NT2/D1 (cell line): ENCODE measurements around the gene IGFL3.

Experiments
- SUZ12 ChIP-seq: IDR thresholded peaks from 2 replicates; pipeline ENCODE4 v1.6.1; 2011; ENCODE audit not compliant: insufficient read length, insufficient read depth; ENCODE audit errors: extremely low read depth
- YY1 ChIP-seq: IDR thresholded peaks from 2 replicates; pipeline ENCODE4 v1.6.1; 2011; ENCODE audit not compliant: insufficient read length, insufficient read depth
- ZNF274 ChIP-seq: IDR thresholded peaks from 2 replicates; pipeline ENCODE4 v1.6.1; 2011; ENCODE audit warnings: mild to moderate bottlenecking, low read depth, low read length

DNA sequence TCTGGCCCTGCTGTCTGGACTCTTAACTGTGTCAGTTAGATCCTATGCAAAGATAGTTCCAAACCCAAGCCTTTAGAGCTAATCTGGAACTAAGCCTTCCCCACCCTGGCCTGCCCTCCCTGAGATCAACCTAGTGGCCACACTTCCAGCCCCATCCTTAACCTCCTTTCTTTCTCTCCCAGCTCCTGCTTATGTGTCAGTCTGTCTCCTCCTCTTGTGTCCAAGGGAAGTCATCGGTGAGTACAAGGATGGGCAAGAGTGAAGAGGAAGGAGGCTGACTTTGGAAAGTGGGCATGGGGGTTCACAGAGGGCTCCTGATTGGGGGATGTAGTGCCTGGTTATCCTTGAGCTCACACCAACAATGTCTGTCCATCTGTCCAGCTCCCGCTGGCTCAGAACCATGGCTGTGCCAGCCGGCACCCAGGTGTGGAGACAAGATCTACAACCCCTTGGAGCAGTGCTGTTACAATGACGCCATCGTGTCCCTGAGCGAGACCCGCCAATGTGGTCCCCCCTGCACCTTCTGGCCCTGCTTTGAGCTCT, 35.8 kb upstream of the IGFL3 start:
- no peak for TF ChIP-seq ZNF274
- TF ChIP-seq SUZ12, result no peak
- TF ChIP-seq YY1, result no peak
